K562 (cell line): ENCODE data around the gene C6orf47. TPM values are rescaled to one million over a fixed set of nuclear protein-coding genes. Genes with fewer than 3 reads are reported as not detected.
A peak's percentile ranks its signal among the peaks of the same experiment; 100 is the strongest.

Experiments
- ATAC-seq: fragments of 200-7000 bp; cut with Tn5 transposase; 3 replicates; pipeline ENCODE4 v1.9.1; 2020; ENCODE audit warnings: moderate library complexity
- BruUV-seq: library from RNA; stranded (reverse); fragments of 400-500 nt; replicated peaks from 2 replicates; lab custom pipeline; 2021; lab: Mats Ljungman, UMichigan
- CTCF ChIA-PET: fragments of 300-600 bp; formaldehyde crosslinking; extraction: SDS; loops from one replicate; lab custom pipeline; 2021; ENCODE audit warnings: low intra/inter-chr PET ratio; lab: Yijun Ruan, JAX
- POLR2A ChIA-PET: fragments of 300-600, 350-650 bp; sonication (Branson Sonifier 250); formaldehyde crosslinking; extraction: SDS; loops from one replicate; lab custom pipeline; 2021; ENCODE audit warnings: antibody characterized with exemption, inconsistent platforms; lab: Yijun Ruan, JAX
- DNase-seq, 4 experiments: peaks; one replicate each; pipeline versions ENCODE4 v3.0.0 to v3.0.0-alpha.2; 2011 to 2018; ENCODE audit warnings: low spot score in 3 of 4, mixed read lengths in 3 of 4; ENCODE audit errors: extremely low read depth in 1 of 4
- FAIRE-seq: peaks from 2 replicates; lab custom pipeline; 2011; peaks lifted over from hg19 to GRCh38; lab: Jason Lieb, UNC
- H2AFZ ChIP-seq: 2 replicates; pipeline ENCODE4 v1.6.0; 2011; ENCODE audit warnings: low read depth, low read length, control low read depth, inconsistent platforms
- H3K27ac ChIP-seq: fragments of 200-600 bp; 3 replicates; pipeline ENCODE4 v1.8.0; 2011; ENCODE audit warnings: low read depth, mild to moderate bottlenecking, control low read depth, inconsistent platforms, low read length, moderate library complexity, mixed read lengths; ENCODE audit errors: extremely low read depth
- H3K27me3 ChIP-seq, 2 experiments: fragments of 300-600 bp in 1 of 2; 2 replicates in 1 of 2; 3 replicates in 1 of 2; pipeline versions ENCODE4 v1.6.0 to v1.8.0; 2011; ENCODE audit warnings: inconsistent platforms in 2 of 2, low read length in 2 of 2, mild to moderate bottlenecking in 1 of 2, mixed read lengths in 1 of 2, moderate library complexity in 1 of 2; ENCODE audit not compliant: control insufficient read depth in 2 of 2, insufficient read depth in 2 of 2
- H3K36me3 ChIP-seq: fragments of 300-600 bp; 3 replicates; pipeline ENCODE4 v1.8.0; 2011; ENCODE audit warnings: mild to moderate bottlenecking, low read length, inconsistent platforms; ENCODE audit not compliant: control insufficient read depth, insufficient read depth
- H3K4me1 ChIP-seq, 2 experiments: fragments of 200-600 bp in 1 of 2; replicated peaks in 1 of 2; 2 replicates in 1 of 2; 3 replicates in 1 of 2; pipeline versions ENCODE4 v1.5.1 to v1.8.0; 2011; ENCODE audit warnings: inconsistent platforms in 2 of 2, low read length in 2 of 2, mild to moderate bottlenecking in 1 of 2, mixed read lengths in 1 of 2, moderate library complexity in 1 of 2; ENCODE audit not compliant: control insufficient read depth in 2 of 2, insufficient read depth in 2 of 2
- H3K4me2 ChIP-seq: 2 replicates; pipeline ENCODE4 v1.6.1; 2011; ENCODE audit warnings: low read length, control low read depth, inconsistent platforms, mixed read lengths; ENCODE audit not compliant: insufficient read depth
- H3K4me3 ChIP-seq: fragments of 200-600 bp; sonication (generic), shearing (Covaris generic); 2 replicates; pipeline ENCODE4 v1.5.1; 2016; ENCODE audit warnings: control low read depth, inconsistent platforms
- H3K79me2 ChIP-seq: fragments of 200-600 bp; 3 replicates; pipeline ENCODE4 v1.8.0; 2011; ENCODE audit warnings: low read length, inconsistent platforms; ENCODE audit not compliant: control insufficient read depth, insufficient read depth
- H3K9ac ChIP-seq, 2 experiments: 2 replicates each; pipeline versions ENCODE4 v1.6.0 to v1.6.1; 2011; ENCODE audit warnings: low read depth in 2 of 2, low read length in 2 of 2, control low read depth in 1 of 2, inconsistent platforms in 1 of 2, mild to moderate bottlenecking in 1 of 2, mixed read lengths in 1 of 2; ENCODE audit not compliant: insufficient read depth in 1 of 2
- H3K9me1 ChIP-seq: one replicate; pipeline ENCODE4 v1.6.0; 2011; ENCODE audit warnings: inconsistent platforms, mild to moderate bottlenecking, low read length, moderate library complexity; ENCODE audit not compliant: control insufficient read depth, insufficient read depth
- H3K9me3 ChIP-seq: replicated peaks from 2 replicates; pipeline ENCODE4 v1.5.1; 2011; ENCODE audit warnings: low read depth, low read length, inconsistent platforms; ENCODE audit not compliant: control insufficient read depth, insufficient read depth
- H4K20me1 ChIP-seq: replicated peaks from 2 replicates; pipeline ENCODE4 v1.6.1; 2011; ENCODE audit warnings: low read length, inconsistent platforms, mixed read lengths; ENCODE audit not compliant: control insufficient read depth, insufficient read depth
- ATF1 ChIP-seq, 2 experiments: fragments of 450-650 bp in 1 of 2; IDR thresholded peaks; 2 replicates each; pipeline ENCODE4 v1.6.1; 2016; ENCODE audit warnings: missing compliant biosample characterization in 1 of 2, missing genetic modification characterization in 1 of 2
- CBX5 ChIP-seq: IDR thresholded peaks from 2 replicates; pipeline ENCODE4 v1.6.1; 2014; ENCODE audit warnings: low read depth, borderline replicate concordance
- GABPB1 ChIP-seq: sonication (generic); formaldehyde crosslinking; IDR thresholded peaks from 2 replicates; pipeline ENCODE4 v1.8.0; 2022; ENCODE audit warnings: mild to moderate bottlenecking, missing genetic modification reagents
- MCM5 ChIP-seq: fragments of 450-650 bp; IDR thresholded peaks from 2 replicates; pipeline ENCODE4 v1.6.1; 2016; ENCODE audit warnings: low read depth
- NFIX ChIP-seq: fragments of 250-450 bp; sonication (Bioruptor Pico); IDR thresholded peaks from 2 replicates; pipeline ENCODE4 v1.4.0; 2020; ENCODE audit warnings: low read depth, mild to moderate bottlenecking, moderate library complexity
- NFYB ChIP-seq: IDR thresholded peaks from 2 replicates; pipeline ENCODE4 v1.6.1; 2011; ENCODE audit warnings: mild to moderate bottlenecking, moderate library complexity; ENCODE audit not compliant: insufficient read length; ENCODE audit errors: extremely low read depth
- POLR2G ChIP-seq: fragments of 200-400 bp; formaldehyde crosslinking; IDR thresholded peaks from 2 replicates; pipeline ENCODE4 v1.6.1; 2017; ENCODE audit warnings: low read depth, mild to moderate bottlenecking, antibody characterized with exemption, low read length, moderate library complexity
- ZNF224 ChIP-seq: sonication (generic); formaldehyde crosslinking; IDR thresholded peaks from 2 replicates; pipeline ENCODE4 v1.8.0; 2022; ENCODE audit warnings: mild to moderate bottlenecking, missing genetic modification reagents
- ZNF354B ChIP-seq: fragments of 250-450 bp; sonication (Bioruptor Pico); IDR thresholded peaks from 2 replicates; pipeline ENCODE4 v1.4.0; 2020
- WGBS: fragments of 100-300 bp; shearing (Covaris generic); methylation state at CpG from one replicate; pipeline ENCODE4 v1.1.6; 2016; ENCODE audit warnings: low coverage, mixed read lengths; ENCODE audit not compliant: insufficient coverage; ENCODE audit errors: missing lambda C conversion rate; 5-methylcytosine and 5-hydroxymethylcytosine counted together
- in situ Hi-C: fragments of 300-500 bp; cut with MboI; formaldehyde crosslinking; loops from 4 replicates; pipeline ENCODE4 v1.15.0; 2018; ENCODE audit warnings: inconsistent platforms, mixed read lengths
- intact Hi-C: fragments of 100-400 bp; cut with micrococcal nuclease; formaldehyde crosslinking; loops from 2 replicates; pipeline ENCODE4 v1.14.2; 2022
- polyA plus RNA-seq, 8 experiments: library from polyadenylated mRNA; depleted of rRNA in 4 of 8; stranded (reverse) in 5 of 8; unstranded in 3 of 8; fragments of >200 nt; fragmentation: Nextera tagmentation in 2 of 8; fragmentation: Illumina TruSeq in 1 of 8; extraction: Ambion mirVana in 2 of 8; extraction: Trizol in 1 of 8; gene quantifications; 2 replicates each; pipeline versions ENCODE4 v1.2.1 to v1.2.3, GENCODE V29; 2011 to 2014; ENCODE audit warnings: inconsistent platforms in 1 of 8, missing spikeins in 1 of 8
- total RNA-seq, 7 experiments: library from RNA; depleted of rRNA in 6 of 7; stranded (reverse); fragments of >200 nt in 6 of 7; fragmentation: Illumina TruSeq in 2 of 7; extraction: Trizol in 2 of 7; gene quantifications; 2 replicates each; pipeline versions ENCODE4 v1.2.1 to v1.2.3, GENCODE V29; 2011 to 2021; ENCODE audit warnings: low replicate concordance in 1 of 7
- TF ChIP-seq, protein P1 (sequence below): sonication (generic); formaldehyde crosslinking; IDR thresholded peaks from 2 replicates; pipeline ENCODE4 v1.8.0; 2022; ENCODE audit warnings: mild to moderate bottlenecking, missing genetic modification reagents
- TF ChIP-seq, protein P2 (sequence below): IDR thresholded peaks from 3 replicates; pipeline ENCODE4 v1.6.1; 2011; ENCODE audit warnings: borderline replicate concordance, mild to moderate bottlenecking; ENCODE audit not compliant: insufficient read length, insufficient read depth

C6orf47 gene
- total and polyA plus RNA-seq, 9 of the 15 experiments (the other 6 are each of a cell fraction or from before 2014, with no cell fraction given), result 0.14 to 43.8 (median 27.0) TPM

DNA sequence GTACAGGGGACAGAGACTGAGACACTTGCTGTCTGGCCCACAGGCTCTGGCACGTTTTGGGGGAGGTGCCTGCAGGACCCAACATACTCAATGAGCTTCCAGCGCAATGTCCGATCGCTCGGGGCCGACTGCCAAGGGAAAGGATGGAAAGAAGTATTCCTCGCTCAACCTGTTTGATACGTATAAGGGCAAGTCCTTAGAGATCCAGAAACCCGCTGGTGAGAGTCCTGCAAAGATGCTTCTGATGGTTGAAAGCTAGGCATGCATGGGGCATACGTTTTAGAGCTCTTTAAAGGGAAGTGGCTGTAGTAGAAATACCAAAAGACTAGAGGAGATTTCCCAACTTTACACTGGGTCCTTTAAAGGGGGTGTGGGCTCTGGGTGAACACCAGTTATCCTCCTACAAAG lies 37.9 kb downstream of the C6orf47 start (continued):
- TF ChIP-seq NFIX (CRISPR knock-in tag), result no peak
- no peak for TF ChIP-seq ZNF224
- TF ChIP-seq, protein P1, sequence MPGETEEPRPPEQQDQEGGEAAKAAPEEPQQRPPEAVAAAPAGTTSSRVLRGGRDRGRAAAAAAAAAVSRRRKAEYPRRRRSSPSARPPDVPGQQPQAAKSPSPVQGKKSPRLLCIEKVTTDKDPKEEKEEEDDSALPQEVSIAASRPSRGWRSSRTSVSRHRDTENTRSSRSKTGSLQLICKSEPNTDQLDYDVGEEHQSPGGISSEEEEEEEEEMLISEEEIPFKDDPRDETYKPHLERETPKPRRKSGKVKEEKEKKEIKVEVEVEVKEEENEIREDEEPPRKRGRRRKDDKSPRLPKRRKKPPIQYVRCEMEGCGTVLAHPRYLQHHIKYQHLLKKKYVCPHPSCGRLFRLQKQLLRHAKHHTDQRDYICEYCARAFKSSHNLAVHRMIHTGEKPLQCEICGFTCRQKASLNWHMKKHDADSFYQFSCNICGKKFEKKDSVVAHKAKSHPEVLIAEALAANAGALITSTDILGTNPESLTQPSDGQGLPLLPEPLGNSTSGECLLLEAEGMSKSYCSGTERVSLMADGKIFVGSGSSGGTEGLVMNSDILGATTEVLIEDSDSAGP, result no peak
- TF ChIP-seq MCM5, result no peak
- 0 out of 2 replicates have a peak, but pooled peaks have one; percentile 18 for TF ChIP-seq GABPB1 (CRISPR knock-in tag)
- no peak for TF ChIP-seq ATF1 (CRISPR knock-in tag; IDR thresholded peaks at IDR 0.05)
- TF ChIP-seq ATF1 (tag; IDR thresholded peaks at IDR 0.05), result no peak
- no peak for TF ChIP-seq NFYB
- TF ChIP-seq CBX5, result no peak

DNA sequence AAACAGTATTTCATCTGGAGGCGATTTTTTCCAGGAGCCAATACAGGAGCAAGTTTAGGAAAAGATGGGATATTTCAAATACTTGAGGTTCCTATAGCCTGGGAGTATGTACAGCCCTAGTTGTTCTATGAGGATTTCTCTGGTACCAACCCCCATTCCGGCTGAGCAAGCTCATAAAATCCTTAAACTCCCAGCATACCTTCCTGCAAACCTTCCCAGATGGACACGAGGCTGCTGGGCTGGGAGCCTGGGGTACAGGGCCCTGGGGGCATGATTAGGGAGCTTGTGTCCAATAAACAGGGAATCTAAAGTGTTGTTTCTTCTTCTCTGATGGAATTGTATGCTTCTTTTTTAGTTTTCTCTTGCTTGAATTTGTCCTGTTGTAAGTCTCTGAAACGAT lies 38.6 kb downstream of the C6orf47 start:
- ATAC-seq, result no peak
- peaks cover 12% of the 10 kb centered on the region for H3K9me1 ChIP-seq
- no peak for FAIRE-seq
- H3K4me1 ChIP-seq, result peaks cover 13 to 25% of the 10 kb centered on the region in 2 experiments
- H3K4me3 ChIP-seq, result peak overlapping the region; percentile 96
- no TSS peak for BruUV-seq
- peak overlapping the region; percentile 98 to 99 for H3K9ac ChIP-seq
- H2AFZ ChIP-seq, result no peak overlapping the region
- WGBS, result 1% methylated on average over 4 of the region's 4 CpGs
- H3K27me3 ChIP-seq, result no peaks in the 10 kb centered on the region
- ChIA-PET POLR2A (interaction anchor here (0.6 to 12.4 kb wide), 21 partner anchors 9 to 1350 kb away, joined by 3 to 274 read pairs (median 4); partner anchors contain the start of genes APOM, BAG6, C6orf47 and DDX39B), CTCF (no interaction called here)
- peak overlapping the region; percentile 99 for H3K4me2 ChIP-seq
- peaks cover 62% of the 10 kb centered on the region for H3K79me2 ChIP-seq
- H3K27ac ChIP-seq, result peak overlapping the region; percentile 98
- peaks cover 61% of the 10 kb centered on the region for H3K36me3 ChIP-seq
- in situ Hi-C loops, result no loop called here
- intact Hi-C loops, result no loop called here
- peaks cover 22% of the 10 kb centered on the region; the same call in 1 of the 2 replicates for H4K20me1 ChIP-seq
- no peaks in the 10 kb centered on the region for H3K9me3 ChIP-seq
- no peak for DNase-seq
- TF ChIP-seq, protein P2, sequence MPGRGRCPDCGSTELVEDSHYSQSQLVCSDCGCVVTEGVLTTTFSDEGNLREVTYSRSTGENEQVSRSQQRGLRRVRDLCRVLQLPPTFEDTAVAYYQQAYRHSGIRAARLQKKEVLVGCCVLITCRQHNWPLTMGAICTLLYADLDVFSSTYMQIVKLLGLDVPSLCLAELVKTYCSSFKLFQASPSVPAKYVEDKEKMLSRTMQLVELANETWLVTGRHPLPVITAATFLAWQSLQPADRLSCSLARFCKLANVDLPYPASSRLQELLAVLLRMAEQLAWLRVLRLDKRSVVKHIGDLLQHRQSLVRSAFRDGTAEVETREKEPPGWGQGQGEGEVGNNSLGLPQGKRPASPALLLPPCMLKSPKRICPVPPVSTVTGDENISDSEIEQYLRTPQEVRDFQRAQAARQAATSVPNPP, result no peak
- TF ChIP-seq ZNF354B (CRISPR knock-in tag), result no peak
- TF ChIP-seq POLR2G, result no peak
- TF ChIP-seq, all 486 proteins: peak for 0
